GM23338 (cell line): ENCODE data around the gene RAP1GAP2. TPM values are rescaled to one million over a fixed set of nuclear protein-coding genes. Genes with fewer than 3 reads are reported as not detected.

ENCODE experiments used
- ATAC-seq: fragments of 200-7000 bp; cut with Tn5 transposase; 3 replicates; pipeline ENCODE4 v1.9.1; 2020
- DNase-seq: peaks from one replicate; pipeline ENCODE4 v3.0.0-alpha.2; 2015; ENCODE audit warnings: low spot score
- H2AFZ ChIP-seq: fragments of 200-600 bp; sonication (generic); 2 replicates; pipeline ENCODE4 v1.8.0; 2016; ENCODE audit warnings: antibody characterized with exemption, mild to moderate bottlenecking, moderate library complexity
- H3F3A ChIP-seq: fragments of 200-600 bp; sonication (generic); replicated peaks from 2 replicates; pipeline ENCODE4 v1.8.0; 2017; ENCODE audit warnings: antibody characterized with exemption, mixed run types, low read depth
- H3K27ac ChIP-seq: fragments of 200-600 bp; sonication (generic); 2 replicates; pipeline ENCODE4 v1.6.1; 2016; ENCODE audit warnings: low read depth
- H3K27me3 ChIP-seq: fragments of 200-600 bp; sonication (generic); 2 replicates; pipeline ENCODE4 v1.8.0; 2016; ENCODE audit warnings: mild to moderate bottlenecking, mixed run types, moderate library complexity; ENCODE audit not compliant: insufficient read depth
- H3K36me3 ChIP-seq: fragments of 200-600 bp; sonication (generic); 2 replicates; pipeline ENCODE4 v1.8.0; 2016; ENCODE audit warnings: mild to moderate bottlenecking; ENCODE audit not compliant: insufficient read depth
- H3K4me1 ChIP-seq: fragments of 200-600 bp; sonication (generic); 2 replicates; pipeline ENCODE4 v1.8.0; 2016; ENCODE audit warnings: mild to moderate bottlenecking, moderate library complexity; ENCODE audit not compliant: insufficient read depth
- H3K4me2 ChIP-seq: fragments of 200-600 bp; sonication (generic); 2 replicates; pipeline ENCODE4 v1.7.1; 2017; ENCODE audit warnings: mixed run types
- H3K4me3 ChIP-seq: fragments of 200-600 bp; sonication (generic); 2 replicates; pipeline ENCODE4 v1.6.1; 2016; ENCODE audit warnings: mixed run types
- H3K79me2 ChIP-seq: fragments of 200-600 bp; sonication (generic); replicated peaks from 2 replicates; pipeline ENCODE4 v1.8.0; 2017; ENCODE audit warnings: mild to moderate bottlenecking; ENCODE audit not compliant: insufficient read depth
- H3K9me2 ChIP-seq: fragments of 200-600 bp; sonication (generic); 2 replicates; pipeline ENCODE4 v1.8.0; 2017; ENCODE audit not compliant: insufficient read depth
- H4K20me1 ChIP-seq: fragments of 200-600 bp; sonication (generic); replicated peaks from 2 replicates; pipeline ENCODE4 v1.8.0; 2017; ENCODE audit warnings: mild to moderate bottlenecking; ENCODE audit not compliant: insufficient read depth
- H3K27ac Mint-ChIP-seq: 2 replicates; pipeline ENCODE4 v1.8.0; 2020; ENCODE audit warnings: inconsistent platforms, mild to moderate bottlenecking, moderate library complexity, mixed read lengths
- H3K27me3 Mint-ChIP-seq: 3 replicates; pipeline ENCODE4 v1.8.0; 2022; ENCODE audit warnings: low read depth, mild to moderate bottlenecking, moderate library complexity, mixed read lengths, inconsistent platforms; ENCODE audit not compliant: insufficient read depth, poor library complexity
- H3K36me3 Mint-ChIP-seq: 3 replicates; pipeline ENCODE4 v1.8.0; 2021; ENCODE audit warnings: low read depth, mild to moderate bottlenecking, inconsistent platforms, moderate library complexity, mixed read lengths
- H3K4me1 Mint-ChIP-seq: 3 replicates; pipeline ENCODE4 v1.8.0; 2020; ENCODE audit warnings: mild to moderate bottlenecking, inconsistent platforms, mixed read lengths
- H3K4me3 Mint-ChIP-seq: 3 replicates; pipeline ENCODE4 v1.8.0; 2021; ENCODE audit warnings: moderate library complexity, mild to moderate bottlenecking, inconsistent platforms, mixed read lengths
- H3K9me3 Mint-ChIP-seq: 3 replicates; pipeline ENCODE4 v1.8.0; 2020; ENCODE audit warnings: moderate library complexity, mild to moderate bottlenecking, inconsistent platforms, mixed read lengths
- CREB1 ChIP-seq: fragments of 250-450 bp; sonication (Bioruptor Pico); IDR thresholded peaks from 2 replicates; pipeline ENCODE4 v1.5.0; 2020; ENCODE audit warnings: low read depth, mild to moderate bottlenecking, moderate library complexity
- ZNF331 ChIP-seq: fragments of 250-450 bp; sonication (Bioruptor Pico); IDR thresholded peaks from 2 replicates; pipeline ENCODE4 v1.5.0; 2020; ENCODE audit warnings: low read depth, mild to moderate bottlenecking, moderate library complexity
- polyA plus RNA-seq: library from polyadenylated mRNA; unstranded; fragments of >200 nt; fragmentation: Nextera tagmentation; extraction: Ambion mirVana; gene quantifications from 2 replicates; pipeline ENCODE4 v1.2.1, GENCODE V29; 2016
- total RNA-seq: library from RNA; depleted of rRNA; stranded (reverse); fragments of >200 nt; shearing (Covaris generic); gene quantifications from 2 replicates; pipeline ENCODE4 v1.2.3, GENCODE V29; 2014
- TF ChIP-seq, protein P1 (sequence below): IDR thresholded peaks from one replicate; pipeline ENCODE4 v1.6.1; 2018; ENCODE audit warnings: antibody characterized with exemption; ENCODE audit not compliant: unreplicated experiment
- TF ChIP-seq, protein P2 (sequence below), 2 experiments: fragments of 200-600 bp in 1 of 2; sonication (generic) in 1 of 2; conservative IDR thresholded peaks; 2 replicates each; pipeline versions ENCODE4 v1.5.1 to v1.6.1; 2016 to 2017; ENCODE audit warnings: antibody characterized with exemption in 2 of 2, low read depth in 2 of 2, mild to moderate bottlenecking in 2 of 2, moderate library complexity in 1 of 2
- TF ChIP-seq, protein P3 (sequence below): fragments of 250-450 bp; sonication (Bioruptor Pico); IDR thresholded peaks from 2 replicates; pipeline ENCODE4 v1.5.0; 2020; ENCODE audit warnings: mild to moderate bottlenecking, moderate library complexity

RAP1GAP2 gene
- total and polyA plus RNA-seq, 2 experiments from 2014 or later = 17.8 to 46.1 TPM

DNA sequence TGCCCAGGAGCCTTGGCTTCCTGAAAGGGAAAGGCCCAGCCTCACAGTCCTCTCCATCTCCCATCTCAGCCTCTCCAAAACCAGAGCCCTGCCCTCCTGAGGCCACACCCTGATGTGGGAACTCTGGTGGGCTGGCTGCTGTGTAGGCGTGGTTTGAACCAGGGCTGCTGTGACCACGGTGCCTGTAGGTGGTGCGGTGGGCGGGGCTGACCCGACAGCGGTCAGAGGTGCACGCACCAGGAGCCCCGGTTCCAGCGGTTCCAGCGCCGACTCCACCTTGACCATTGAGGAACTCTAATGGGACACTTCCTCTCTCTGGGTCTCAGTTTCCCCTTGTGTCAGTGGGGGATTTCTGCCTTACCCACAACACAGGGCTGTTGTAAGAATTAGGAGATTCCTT is 2.4 kb downstream of the RAP1GAP2 start:
- Histone ChIP-seq H4K20me1 (no peaks in the 10 kb centered on the region), H3K36me3 (no peaks in the 10 kb centered on the region), H3K4me1 (peaks cover 4% of the 10 kb centered on the region; the same call in 1 of the 2 replicates), H2AFZ (peak overlapping the region; percentile 85; the same call in 1 of the 2 replicates), H3K4me3 (no peak overlapping the region), H3K27ac (no peak overlapping the region), H3K79me2 (no peaks in the 10 kb centered on the region), H3F3A (no peaks in the 10 kb centered on the region), H3K27me3 (no peaks in the 10 kb centered on the region), H3K4me2 (0 out of 2 replicates have a peak overlapping the region, but pooled peaks have one; percentile 48), H3K9me2 (no peaks in the 10 kb centered on the region)
- no peaks in the 10 kb centered on the region for H3K36me3 Mint-ChIP-seq
- H3K4me1 Mint-ChIP-seq = peaks cover 26% of the 10 kb centered on the region
- H3K27me3 Mint-ChIP-seq = peaks cover 15% of the 10 kb centered on the region
- no peak overlapping the region for H3K27ac Mint-ChIP-seq
- DNase-seq (peak; percentile 77), ATAC-seq (peak; percentile 93)
- no peaks in the 10 kb centered on the region for H3K9me3 Mint-ChIP-seq
- no peak overlapping the region for H3K4me3 Mint-ChIP-seq
- TF ChIP-seq, protein P1, sequence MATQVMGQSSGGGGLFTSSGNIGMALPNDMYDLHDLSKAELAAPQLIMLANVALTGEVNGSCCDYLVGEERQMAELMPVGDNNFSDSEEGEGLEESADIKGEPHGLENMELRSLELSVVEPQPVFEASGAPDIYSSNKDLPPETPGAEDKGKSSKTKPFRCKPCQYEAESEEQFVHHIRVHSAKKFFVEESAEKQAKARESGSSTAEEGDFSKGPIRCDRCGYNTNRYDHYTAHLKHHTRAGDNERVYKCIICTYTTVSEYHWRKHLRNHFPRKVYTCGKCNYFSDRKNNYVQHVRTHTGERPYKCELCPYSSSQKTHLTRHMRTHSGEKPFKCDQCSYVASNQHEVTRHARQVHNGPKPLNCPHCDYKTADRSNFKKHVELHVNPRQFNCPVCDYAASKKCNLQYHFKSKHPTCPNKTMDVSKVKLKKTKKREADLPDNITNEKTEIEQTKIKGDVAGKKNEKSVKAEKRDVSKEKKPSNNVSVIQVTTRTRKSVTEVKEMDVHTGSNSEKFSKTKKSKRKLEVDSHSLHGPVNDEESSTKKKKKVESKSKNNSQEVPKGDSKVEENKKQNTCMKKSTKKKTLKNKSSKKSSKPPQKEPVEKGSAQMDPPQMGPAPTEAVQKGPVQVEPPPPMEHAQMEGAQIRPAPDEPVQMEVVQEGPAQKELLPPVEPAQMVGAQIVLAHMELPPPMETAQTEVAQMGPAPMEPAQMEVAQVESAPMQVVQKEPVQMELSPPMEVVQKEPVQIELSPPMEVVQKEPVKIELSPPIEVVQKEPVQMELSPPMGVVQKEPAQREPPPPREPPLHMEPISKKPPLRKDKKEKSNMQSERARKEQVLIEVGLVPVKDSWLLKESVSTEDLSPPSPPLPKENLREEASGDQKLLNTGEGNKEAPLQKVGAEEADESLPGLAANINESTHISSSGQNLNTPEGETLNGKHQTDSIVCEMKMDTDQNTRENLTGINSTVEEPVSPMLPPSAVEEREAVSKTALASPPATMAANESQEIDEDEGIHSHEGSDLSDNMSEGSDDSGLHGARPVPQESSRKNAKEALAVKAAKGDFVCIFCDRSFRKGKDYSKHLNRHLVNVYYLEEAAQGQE = no peak
- TF ChIP-seq ZNF331 (CRISPR knock-in tag) (no peak), CREB1 (CRISPR knock-in tag) (no peak)
- TF ChIP-seq, protein P2, sequence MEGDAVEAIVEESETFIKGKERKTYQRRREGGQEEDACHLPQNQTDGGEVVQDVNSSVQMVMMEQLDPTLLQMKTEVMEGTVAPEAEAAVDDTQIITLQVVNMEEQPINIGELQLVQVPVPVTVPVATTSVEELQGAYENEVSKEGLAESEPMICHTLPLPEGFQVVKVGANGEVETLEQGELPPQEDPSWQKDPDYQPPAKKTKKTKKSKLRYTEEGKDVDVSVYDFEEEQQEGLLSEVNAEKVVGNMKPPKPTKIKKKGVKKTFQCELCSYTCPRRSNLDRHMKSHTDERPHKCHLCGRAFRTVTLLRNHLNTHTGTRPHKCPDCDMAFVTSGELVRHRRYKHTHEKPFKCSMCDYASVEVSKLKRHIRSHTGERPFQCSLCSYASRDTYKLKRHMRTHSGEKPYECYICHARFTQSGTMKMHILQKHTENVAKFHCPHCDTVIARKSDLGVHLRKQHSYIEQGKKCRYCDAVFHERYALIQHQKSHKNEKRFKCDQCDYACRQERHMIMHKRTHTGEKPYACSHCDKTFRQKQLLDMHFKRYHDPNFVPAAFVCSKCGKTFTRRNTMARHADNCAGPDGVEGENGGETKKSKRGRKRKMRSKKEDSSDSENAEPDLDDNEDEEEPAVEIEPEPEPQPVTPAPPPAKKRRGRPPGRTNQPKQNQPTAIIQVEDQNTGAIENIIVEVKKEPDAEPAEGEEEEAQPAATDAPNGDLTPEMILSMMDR (conservative IDR thresholded peaks at IDR 0.05; ENCODE audit: low read depth in 2 of 2) = no peak
- TF ChIP-seq, protein P3, sequence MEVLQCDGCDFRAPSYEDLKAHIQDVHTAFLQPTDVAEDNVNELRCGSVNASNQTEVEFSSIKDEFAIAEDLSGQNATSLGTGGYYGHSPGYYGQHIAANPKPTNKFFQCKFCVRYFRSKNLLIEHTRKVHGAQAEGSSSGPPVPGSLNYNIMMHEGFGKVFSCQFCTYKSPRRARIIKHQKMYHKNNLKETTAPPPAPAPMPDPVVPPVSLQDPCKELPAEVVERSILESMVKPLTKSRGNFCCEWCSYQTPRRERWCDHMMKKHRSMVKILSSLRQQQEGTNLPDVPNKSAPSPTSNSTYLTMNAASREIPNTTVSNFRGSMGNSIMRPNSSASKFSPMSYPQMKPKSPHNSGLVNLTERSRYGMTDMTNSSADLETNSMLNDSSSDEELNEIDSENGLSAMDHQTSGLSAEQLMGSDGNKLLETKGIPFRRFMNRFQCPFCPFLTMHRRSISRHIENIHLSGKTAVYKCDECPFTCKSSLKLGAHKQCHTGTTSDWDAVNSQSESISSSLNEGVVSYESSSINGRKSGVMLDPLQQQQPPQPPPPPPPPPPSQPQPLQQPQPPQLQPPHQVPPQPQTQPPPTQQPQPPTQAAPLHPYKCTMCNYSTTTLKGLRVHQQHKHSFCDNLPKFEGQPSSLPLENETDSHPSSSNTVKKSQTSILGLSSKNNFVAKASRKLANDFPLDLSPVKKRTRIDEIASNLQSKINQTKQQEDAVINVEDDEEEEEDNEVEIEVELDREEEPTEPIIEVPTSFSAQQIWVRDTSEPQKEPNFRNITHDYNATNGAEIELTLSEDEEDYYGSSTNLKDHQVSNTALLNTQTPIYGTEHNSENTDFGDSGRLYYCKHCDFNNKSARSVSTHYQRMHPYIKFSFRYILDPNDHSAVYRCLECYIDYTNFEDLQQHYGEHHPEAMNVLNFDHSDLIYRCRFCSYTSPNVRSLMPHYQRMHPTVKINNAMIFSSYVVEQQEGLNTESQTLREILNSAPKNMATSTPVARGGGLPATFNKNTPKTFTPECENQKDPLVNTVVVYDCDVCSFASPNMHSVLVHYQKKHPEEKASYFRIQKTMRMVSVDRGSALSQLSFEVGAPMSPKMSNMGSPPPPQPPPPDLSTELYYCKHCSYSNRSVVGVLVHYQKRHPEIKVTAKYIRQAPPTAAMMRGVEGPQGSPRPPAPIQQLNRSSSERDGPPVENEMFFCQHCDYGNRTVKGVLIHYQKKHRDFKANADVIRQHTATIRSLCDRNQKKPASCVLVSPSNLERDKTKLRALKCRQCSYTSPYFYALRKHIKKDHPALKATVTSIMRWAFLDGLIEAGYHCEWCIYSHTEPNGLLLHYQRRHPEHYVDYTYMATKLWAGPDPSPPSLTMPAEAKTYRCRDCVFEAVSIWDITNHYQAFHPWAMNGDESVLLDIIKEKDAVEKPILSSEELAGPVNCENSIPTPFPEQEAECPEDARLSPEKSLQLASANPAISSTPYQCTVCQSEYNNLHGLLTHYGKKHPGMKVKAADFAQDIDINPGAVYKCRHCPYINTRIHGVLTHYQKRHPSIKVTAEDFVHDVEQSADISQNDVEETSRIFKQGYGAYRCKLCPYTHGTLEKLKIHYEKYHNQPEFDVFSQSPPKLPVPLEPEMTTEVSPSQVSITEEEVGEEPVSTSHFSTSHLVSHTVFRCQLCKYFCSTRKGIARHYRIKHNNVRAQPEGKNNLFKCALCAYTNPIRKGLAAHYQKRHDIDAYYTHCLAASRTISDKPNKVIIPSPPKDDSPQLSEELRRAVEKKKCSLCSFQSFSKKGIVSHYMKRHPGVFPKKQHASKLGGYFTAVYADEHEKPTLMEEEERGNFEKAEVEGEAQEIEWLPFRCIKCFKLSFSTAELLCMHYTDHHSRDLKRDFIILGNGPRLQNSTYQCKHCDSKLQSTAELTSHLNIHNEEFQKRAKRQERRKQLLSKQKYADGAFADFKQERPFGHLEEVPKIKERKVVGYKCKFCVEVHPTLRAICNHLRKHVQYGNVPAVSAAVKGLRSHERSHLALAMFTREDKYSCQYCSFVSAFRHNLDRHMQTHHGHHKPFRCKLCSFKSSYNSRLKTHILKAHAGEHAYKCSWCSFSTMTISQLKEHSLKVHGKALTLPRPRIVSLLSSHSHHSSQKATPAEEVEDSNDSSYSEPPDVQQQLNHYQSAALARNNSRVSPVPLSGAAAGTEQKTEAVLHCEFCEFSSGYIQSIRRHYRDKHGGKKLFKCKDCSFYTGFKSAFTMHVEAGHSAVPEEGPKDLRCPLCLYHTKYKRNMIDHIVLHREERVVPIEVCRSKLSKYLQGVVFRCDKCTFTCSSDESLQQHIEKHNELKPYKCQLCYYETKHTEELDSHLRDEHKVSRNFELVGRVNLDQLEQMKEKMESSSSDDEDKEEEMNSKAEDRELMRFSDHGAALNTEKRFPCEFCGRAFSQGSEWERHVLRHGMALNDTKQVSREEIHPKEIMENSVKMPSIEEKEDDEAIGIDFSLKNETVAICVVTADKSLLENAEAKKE (CRISPR knock-in tag) = no peak
